Esophagus muscularis mucosa (tissue), 3 donors: Measurements from ENCODE around the gene PTPN1.

Experiments
- CTCF ChIP-seq, 3 experiments: fragments of 200-600 bp in 2 of 3; fragments of 450-650 bp in 1 of 3; sonication (generic) in 2 of 3; IDR thresholded peaks; one replicate each; pipeline ENCODE4 v1.5.1; 2017 to 2019; ENCODE audit warnings: antibody characterized with exemption in 3 of 3, mild to moderate bottlenecking in 2 of 3, moderate library complexity in 1 of 3
- POLR2A ChIP-seq: fragments of 450-650 bp; IDR thresholded peaks from one replicate; pipeline ENCODE4 v1.6.1; 2017; ENCODE audit warnings: antibody characterized with exemption, moderate library complexity, mild to moderate bottlenecking, low read depth

- TF ChIP-seq POLR2A: no peak
- no peak for TF ChIP-seq CTCF (IDR thresholded peaks at IDR 0.05)
These were observed 39.8 kb upstream of the PTPN1 start for GRCh38 chr20:50470264-50470858.
